ENCODE data around the gene LILRB3.
A peak's percentile ranks its signal among the peaks of the same experiment; 100 is the strongest.

GRCh38 chr19:54231077-54231931, 8.5 kb upstream of the LILRB3 start:
- TF ChIP-seq CTCF (conservative IDR thresholded peaks at IDR 0.05; ENCODE audit: low read depth in 2 of 2) (peak; percentile 98 to 99), EZH2 (IDR thresholded peaks at IDR 0.05; ENCODE audit: low read depth, unreplicated experiment) (no peak), POLR2AphosphoS5 (IDR thresholded peaks at IDR 0.05; ENCODE audit: low read depth) (no peak), NANOG (IDR thresholded peaks at IDR 0.05; ENCODE audit: borderline replicate concordance) (no peak; the same call in 1 of the 2 replicates), EZH2phosphoT487 (IDR thresholded peaks at IDR 0.05; ENCODE audit: unreplicated experiment) (no peak), CREB1 (CRISPR knock-in tag; IDR thresholded peaks at IDR 0.05; ENCODE audit: low read depth) (peak; percentile 64), JUNB (IDR thresholded peaks at IDR 0.05; ENCODE audit: unreplicated experiment) (no peak), REST (IDR thresholded peaks at IDR 0.05; ENCODE audit: unreplicated experiment) (no peak), ETS1 (IDR thresholded peaks at IDR 0.05) (no peak)

All from GM23338 (cell line).